ENCODE measurements around the gene NAPEPLD.
"Not testable (repeated sequence)": the region's sequence is repeated elsewhere in the genome, so short reads cannot be mapped to it uniquely, and the experiment has no call there.

Gene NAPEPLD

GRCh38 chr7:103059471-103059870 lies 89.4 kb downstream of the NAPEPLD start:
- DNase-seq = no peak

GRCh38 chr7:103058122-103058521 lies 90.8 kb downstream of the NAPEPLD start:
- DNase-seq = no peak

GRCh38 chr7:103056006-103056405 lies 92.9 kb downstream of the NAPEPLD start:
- not testable (repeated sequence) for DNase-seq

- DNase-seq = no peak
These were observed 97.4 kb downstream of the NAPEPLD start for GRCh38 chr7:103051519-103051918.
